ENCODE measurements around the gene COX6A1. TPM values are rescaled to one million over a fixed set of nuclear protein-coding genes. Genes with fewer than 3 reads are reported as not detected.
"Not testable (repeated sequence)": the region's sequence is repeated elsewhere in the genome, so short reads cannot be mapped to it uniquely, and the experiment has no call there.

Gene COX6A1
- total and polyA plus RNA-seq, 5 donors from 2014 or later: 169 to 1,218 (median 978) TPM

- H3K27ac Mint-ChIP-seq: no peak overlapping the region
- peaks cover 26% of the 10 kb centered on the region for H3K27me3 Mint-ChIP-seq
- peaks cover 0 to 13% (median 8%) of the 10 kb centered on the region in 4 donors for H3K4me1 Mint-ChIP-seq
These were observed 5.0 kb upstream of the COX6A1 start for GRCh38 chr12:120432772-120433525.

GRCh38 chr12:120438495-120439198 is 734 bp downstream of the COX6A1 start:
- Mint-ChIP-seq H3K27me3 (peaks cover 7% of the 10 kb centered on the region), H3K9me3 (no peaks in the 10 kb centered on the region), H3K36me3 (peaks cover under 1% of the 10 kb centered on the region), H3K27ac (peak overlapping the region; percentile 38 to 96 (median 74)), H3K4me1 (peaks cover 4 to 34% (median 15%) of the 10 kb centered on the region in 4 donors), H3K4me3 (peak overlapping the region; percentile 90 to 94 (median 92))
- ATAC-seq (ENCODE audit: low read depth in 2 of 2) (no peak), DNase-seq (no peak)
- Histone ChIP-seq H3K4me1 (ENCODE audit: control insufficient read depth, insufficient read depth, low read length, poor library complexity, severe bottlenecking) (peaks cover 24% of the 10 kb centered on the region), H3K9me3 (ENCODE audit: control insufficient read depth in 2 of 2, low read length in 2 of 2) (no peaks in the 10 kb centered on the region), H3K27me3 (ENCODE audit: control insufficient read depth, insufficient read depth, low read length) (no peaks in the 10 kb centered on the region), H3K36me3 (ENCODE audit: control insufficient read depth, insufficient read depth, low read length) (peaks cover 26% of the 10 kb centered on the region), H3K4me3 (ENCODE audit: low read depth, low read length) (peak overlapping the region; percentile 87), H3K27ac (ENCODE audit: insufficient read depth, low read length, poor library complexity, severe bottlenecking) (peak overlapping the region; percentile 84)

More at GRCh38 chr12:120432772-120433525, 5.0 kb upstream of the COX6A1 start:
- no peak overlapping the region for H3K27ac ChIP-seq (ENCODE audit: insufficient read depth, low read length, poor library complexity, severe bottlenecking)
- H3K4me3 ChIP-seq (ENCODE audit: low read depth, low read length): no peak overlapping the region
- no peak for DNase-seq
- no peaks in the 10 kb centered on the region for H3K9me3 Mint-ChIP-seq
- peaks cover 3% of the 10 kb centered on the region for H3K27me3 ChIP-seq (ENCODE audit: control insufficient read depth, insufficient read depth, low read length)
- no peaks in the 10 kb centered on the region for H3K36me3 ChIP-seq (ENCODE audit: control insufficient read depth, insufficient read depth, low read length)
- no peaks in the 10 kb centered on the region for H3K9me3 ChIP-seq (ENCODE audit: control insufficient read depth in 2 of 2, low read length in 2 of 2)
- no peaks in the 10 kb centered on the region for H3K36me3 Mint-ChIP-seq
- ATAC-seq (ENCODE audit: low read depth in 2 of 2): no peak
- H3K4me3 Mint-ChIP-seq: peak overlapping the region in 1 of 4 donors; percentile 52
- H3K4me1 ChIP-seq (ENCODE audit: control insufficient read depth, insufficient read depth, low read length, poor library complexity, severe bottlenecking): peaks cover 5% of the 10 kb centered on the region

- H3K4me3 ChIP-seq (ENCODE audit: low read depth, low read length): peak overlapping the region; percentile 54
- no peaks in the 10 kb centered on the region for H3K9me3 Mint-ChIP-seq
- DNase-seq: peak; percentile 69 to 88 (median 73)
These were observed 1.8 kb downstream of the COX6A1 start for GRCh38 chr12:120439646-120440247.

GRCh38 chr12:120444676-120445075 is 6.8 kb downstream of the COX6A1 start:
- ATAC-seq (ENCODE audit: low read depth in 2 of 2) (no peak), DNase-seq (no peak)
- H3K36me3 Mint-ChIP-seq: peaks cover 12% of the 10 kb centered on the region
- H3K27me3 Mint-ChIP-seq: no peaks in the 10 kb centered on the region
- no peaks in the 10 kb centered on the region for H3K9me3 Mint-ChIP-seq
- peaks cover 33% of the 10 kb centered on the region for H3K36me3 ChIP-seq (ENCODE audit: control insufficient read depth, insufficient read depth, low read length)
- H3K27ac Mint-ChIP-seq: peak overlapping the region in 2 of 3 donors; percentile 100
- H3K4me3 ChIP-seq (ENCODE audit: low read depth, low read length): no peak overlapping the region
- H3K4me3 Mint-ChIP-seq: peak overlapping the region; percentile 95 to 99 (median 98)
- no peaks in the 10 kb centered on the region for H3K9me3 ChIP-seq (ENCODE audit: control insufficient read depth in 2 of 2, low read length in 2 of 2)
- H3K27ac ChIP-seq (ENCODE audit: insufficient read depth, low read length, poor library complexity, severe bottlenecking): no peak overlapping the region
- H3K4me1 ChIP-seq (ENCODE audit: control insufficient read depth, insufficient read depth, low read length, poor library complexity, severe bottlenecking): peaks cover 30% of the 10 kb centered on the region
- H3K4me1 Mint-ChIP-seq: peaks cover 12 to 47% (median 29%) of the 10 kb centered on the region in 4 donors
- no peaks in the 10 kb centered on the region for H3K27me3 ChIP-seq (ENCODE audit: control insufficient read depth, insufficient read depth, low read length)

More at GRCh38 chr12:120439646-120440247, 1.8 kb downstream of the COX6A1 start:
- Mint-ChIP-seq H3K27me3 (peaks cover 6% of the 10 kb centered on the region), H3K27ac (peak overlapping the region in 1 of 3 donors; percentile 74), H3K4me3 (peak overlapping the region; percentile 46 to 94 (median 70)), H3K36me3 (peaks cover 7% of the 10 kb centered on the region), H3K4me1 (peaks cover 4 to 34% (median 15%) of the 10 kb centered on the region in 4 donors)
- Histone ChIP-seq H3K9me3 (ENCODE audit: control insufficient read depth in 2 of 2, low read length in 2 of 2) (no peaks in the 10 kb centered on the region), H3K27ac (ENCODE audit: insufficient read depth, low read length, poor library complexity, severe bottlenecking) (peak overlapping the region; percentile 43), H3K36me3 (ENCODE audit: control insufficient read depth, insufficient read depth, low read length) (peaks cover 33% of the 10 kb centered on the region), H3K4me1 (ENCODE audit: control insufficient read depth, insufficient read depth, low read length, poor library complexity, severe bottlenecking) (peaks cover 24% of the 10 kb centered on the region), H3K27me3 (ENCODE audit: control insufficient read depth, insufficient read depth, low read length) (no peaks in the 10 kb centered on the region)
- peak; percentile 42 to 43 for ATAC-seq (ENCODE audit: low read depth in 2 of 2)

GRCh38 chr12:120445911-120446843 is 8.3 kb downstream of the COX6A1 start, which contains the start of the genes GATC and TRIAP1:
GATC (plus strand) TSS chr12:120446444; CDS start chr12:120446481, 37 bp downstream.
TRIAP1 (minus strand) TSS chr12:120446384; CDS start chr12:120446372, 12 bp downstream.
- Mint-ChIP-seq H3K9me3 (no peaks in the 10 kb centered on the region), H3K27me3 (no peaks in the 10 kb centered on the region), H3K4me3 (peak within 1 kb of the TSS; percentile 95 to 99 (median 98)), H3K4me1 (peaks cover 8 to 36% (median 25%) of the 10 kb centered on the region in 4 donors), H3K27ac (peak within 1 kb of the TSS; percentile 99 to 100 (median 100)), H3K36me3 (peaks cover 12% of the 10 kb centered on the region)
- Histone ChIP-seq H3K27me3 (ENCODE audit: control insufficient read depth, insufficient read depth, low read length) (no peaks in the 10 kb centered on the region), H3K9me3 (ENCODE audit: control insufficient read depth in 2 of 2, low read length in 2 of 2) (no peaks in the 10 kb centered on the region), H3K27ac (ENCODE audit: insufficient read depth, low read length, poor library complexity, severe bottlenecking) (peak within 1 kb of the TSS; percentile 86), H3K4me1 (ENCODE audit: control insufficient read depth, insufficient read depth, low read length, poor library complexity, severe bottlenecking) (peaks cover 26% of the 10 kb centered on the region), H3K4me3 (ENCODE audit: low read depth, low read length) (peak within 1 kb of the TSS; percentile 91), H3K36me3 (ENCODE audit: control insufficient read depth, insufficient read depth, low read length) (peaks cover 24% of the 10 kb centered on the region)
- peak; percentile 81 to 90 (median 86) for DNase-seq
- ATAC-seq (ENCODE audit: low read depth in 2 of 2): peak; percentile 96 to 98

- H3K27ac Mint-ChIP-seq: peak overlapping the region; percentile 99 to 100 (median 100)
- not testable (repeated sequence) for H3K9me3 Mint-ChIP-seq; ATAC-seq (ENCODE audit: low read depth in 2 of 2); H3K27me3 Mint-ChIP-seq; H3K27me3 ChIP-seq (ENCODE audit: control insufficient read depth, insufficient read depth, low read length); DNase-seq; H3K9me3 ChIP-seq (ENCODE audit: control insufficient read depth in 2 of 2, low read length in 2 of 2)
- H3K4me1 Mint-ChIP-seq: peaks cover 8 to 35% (median 24%) of the 10 kb centered on the region in 4 donors
- peak overlapping the region; percentile 95 to 99 (median 98) for H3K4me3 Mint-ChIP-seq
- H3K36me3 Mint-ChIP-seq: peaks cover 12% of the 10 kb centered on the region
- Histone ChIP-seq H3K27ac (ENCODE audit: insufficient read depth, low read length, poor library complexity, severe bottlenecking) (peak overlapping the region; percentile 86), H3K36me3 (ENCODE audit: control insufficient read depth, insufficient read depth, low read length) (peaks cover 21% of the 10 kb centered on the region), H3K4me1 (ENCODE audit: control insufficient read depth, insufficient read depth, low read length, poor library complexity, severe bottlenecking) (peaks cover 26% of the 10 kb centered on the region), H3K4me3 (ENCODE audit: low read depth, low read length) (peak overlapping the region; percentile 91)
These were observed 8.9 kb downstream of the COX6A1 start for GRCh38 chr12:120446844-120447178.

All from CD4-positive, CD25-positive, alpha-beta regulatory T cell (primary cell).